T-helper 22 cell (primary cell): ENCODE data around the gene RTN4IP1.

Experiments
- DNase-seq: peaks from one replicate; pipeline ENCODE4 v3.0.0-alpha.2; 2020; ENCODE audit warnings: low read depth

RTN4IP1 gene

DNA sequence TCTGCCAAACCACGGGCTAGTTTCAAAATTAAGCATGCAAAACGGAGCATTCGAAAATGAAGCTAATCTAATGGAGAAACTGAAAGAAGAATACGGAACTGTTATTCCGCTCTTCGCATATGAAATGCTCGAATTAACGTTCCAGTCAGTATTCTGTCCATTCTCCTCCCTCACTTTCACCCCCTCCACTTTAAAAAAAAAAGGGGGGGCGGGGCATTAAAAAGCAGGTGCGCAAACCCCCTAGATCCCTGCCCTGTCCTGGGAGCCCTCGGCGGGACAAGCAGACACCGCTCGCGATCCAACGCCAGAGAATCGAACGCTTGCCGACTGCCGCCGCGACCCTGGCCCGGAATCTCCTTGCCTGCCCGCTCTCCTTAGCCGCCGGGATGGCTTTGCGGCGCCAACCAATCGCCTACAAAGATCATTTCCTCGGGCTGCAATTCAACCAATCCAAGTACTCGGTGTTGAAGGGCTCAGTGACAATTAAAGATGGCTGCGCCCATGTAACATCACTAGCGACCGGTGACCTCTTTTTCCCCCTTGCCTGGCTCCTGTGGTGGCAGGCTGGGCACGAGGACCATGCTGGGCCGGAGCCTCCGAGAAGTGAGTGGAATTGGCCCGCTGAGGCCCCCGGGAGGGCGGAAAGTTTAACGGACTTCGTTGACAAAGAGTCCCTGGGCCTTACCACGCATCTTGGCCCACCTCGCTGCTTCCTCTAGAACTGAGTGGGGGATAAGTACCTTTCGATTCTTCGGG lies at the start of gene RTN4IP1, which contains the start of gene QRSL1:
TSS of gene RTN4IP1 (minus strand) at position 396 of the 756 bp plus-strand sequence. CDS start 477 bp downstream, outside the sequence.
TSS of gene QRSL1 (plus strand) at position 476 of the 756 bp plus-strand sequence. CDS start at position 580, 104 bp downstream.
- peak; percentile 72 for DNase-seq

DNA sequence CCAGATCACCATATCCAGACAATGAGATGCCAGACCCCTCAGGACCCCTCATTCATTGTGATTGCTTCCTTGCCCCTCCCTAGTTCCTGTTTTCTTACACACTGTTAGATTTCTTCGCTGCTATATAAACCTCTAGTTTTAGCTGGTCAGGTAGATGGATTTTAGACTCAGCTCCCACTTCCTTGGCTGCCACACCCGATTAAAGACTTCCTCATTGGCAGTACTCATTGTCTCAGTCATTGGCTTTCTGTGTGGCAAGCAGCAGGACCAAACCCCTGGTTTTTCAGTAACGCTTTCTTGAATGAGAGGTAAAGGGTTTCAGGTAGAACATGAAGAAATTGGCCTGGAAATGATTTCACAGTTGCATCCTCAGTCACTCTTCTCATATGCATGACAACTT lies 48.0 kb upstream of the RTN4IP1 start:
- no peak for DNase-seq

DNA sequence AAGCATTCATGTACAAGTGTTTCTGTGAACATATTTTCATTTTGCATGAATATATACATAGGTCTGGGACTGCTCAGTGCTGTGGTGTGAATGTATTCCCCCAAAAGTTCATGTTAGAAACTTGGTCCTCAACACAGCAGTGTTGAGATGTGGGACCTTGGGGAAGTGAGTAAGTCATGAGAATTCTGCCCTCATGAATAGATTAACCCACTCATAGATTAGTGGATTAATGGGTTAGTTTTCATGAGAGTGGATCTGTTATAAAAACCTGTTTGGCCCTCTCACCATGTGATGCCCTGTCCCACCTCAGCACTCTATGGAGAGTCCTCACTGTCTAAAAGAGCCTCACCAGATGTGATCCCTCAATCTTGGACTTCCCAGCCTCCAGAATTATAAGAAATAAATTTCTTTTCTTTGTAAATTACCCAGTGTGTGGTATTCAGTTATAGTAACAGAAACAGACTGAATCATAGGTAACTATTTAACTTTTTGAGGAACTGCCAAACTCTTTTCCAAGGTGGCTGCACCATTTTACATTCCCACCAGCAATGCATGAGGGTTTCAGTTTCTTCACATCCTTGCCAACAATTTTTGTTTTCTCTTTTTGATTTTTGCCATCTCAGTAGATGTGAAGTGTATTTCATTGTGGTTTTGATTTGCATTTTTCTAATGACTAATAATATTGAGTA lies 45.4 kb upstream of the RTN4IP1 start:
- no peak for DNase-seq

GRCh38 chr6:106671651-106672050 lies 42.4 kb upstream of the RTN4IP1 start:
- DNase-seq = no peak

DNA sequence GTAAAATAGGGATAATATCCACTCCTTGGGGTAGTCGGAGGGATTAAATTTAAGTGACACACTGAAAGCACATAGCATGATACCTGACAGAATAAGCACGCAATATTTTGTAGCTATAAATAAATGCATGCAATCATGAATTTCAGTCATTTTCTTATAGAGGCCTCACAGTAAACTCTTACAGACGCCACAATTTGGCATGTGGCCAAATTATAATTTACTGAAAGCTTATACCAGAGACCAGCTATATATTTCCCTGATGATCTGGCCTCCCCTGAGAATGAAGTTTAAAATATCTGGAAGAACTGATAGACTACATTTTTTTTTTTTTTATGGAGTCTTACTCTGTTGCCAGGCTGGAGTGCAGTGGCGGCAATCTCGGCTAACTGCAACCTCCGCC lies 40.9 kb upstream of the RTN4IP1 start:
- no peak for DNase-seq

DNA sequence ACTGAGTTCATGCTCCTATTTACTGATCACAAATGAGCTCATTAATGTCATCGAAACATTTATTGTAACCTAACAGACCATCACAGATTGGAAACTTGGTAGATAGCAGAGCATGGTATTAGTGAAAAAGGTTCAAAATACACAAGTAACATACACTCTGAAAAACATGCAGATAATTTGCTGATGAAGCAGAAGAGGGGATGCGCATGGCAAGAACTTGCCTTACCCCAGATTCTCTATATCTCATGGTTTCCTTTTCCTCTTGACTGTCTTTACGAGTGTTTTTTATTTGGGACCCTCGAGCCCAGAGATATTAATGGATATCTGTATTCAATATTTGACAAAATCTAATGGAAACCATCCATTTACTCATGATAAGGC lies 37.7 kb upstream of the RTN4IP1 start:
- DNase-seq = no peak

DNA sequence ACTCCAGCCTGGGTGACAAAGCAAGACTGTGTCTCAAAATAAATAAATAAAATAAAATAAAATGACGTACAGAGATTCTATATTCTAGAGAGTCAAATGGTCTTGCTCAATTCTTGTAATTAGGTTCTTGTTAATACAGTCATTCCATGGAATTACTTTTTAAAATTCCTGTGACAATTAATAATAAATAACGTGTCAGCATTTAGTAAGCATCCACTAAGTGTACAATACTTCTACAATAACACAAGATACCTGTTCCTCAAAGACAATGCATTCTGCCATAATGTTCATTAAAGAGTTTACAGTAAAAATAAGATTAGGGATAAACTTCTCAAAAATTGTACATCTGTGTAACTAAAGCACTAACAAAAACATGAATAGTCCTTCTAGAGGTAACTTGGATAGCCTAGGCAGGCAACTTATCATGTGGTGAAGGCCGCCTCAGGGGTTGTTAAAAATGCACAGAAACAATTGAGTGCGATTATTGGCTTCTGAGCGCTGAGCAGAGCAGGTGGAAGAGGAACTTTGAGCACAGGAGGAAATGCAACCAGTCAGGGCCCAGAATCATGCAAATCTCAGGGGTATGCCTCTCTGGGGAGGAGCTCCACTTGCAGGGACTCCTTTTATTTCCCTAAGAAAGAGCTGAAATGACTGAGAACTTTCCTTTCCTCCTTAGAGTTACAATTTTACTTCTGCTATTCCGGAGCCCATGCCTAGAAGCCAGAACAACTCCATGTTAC lies 37.2 kb upstream of the RTN4IP1 start:
- no peak for DNase-seq

GRCh38 chr6:106662458-106662857 lies 33.2 kb upstream of the RTN4IP1 start:
- no peak for DNase-seq

- no peak for DNase-seq
Observed at GRCh38 chr6:106659859-106660258, 30.6 kb upstream of the RTN4IP1 start.

DNA sequence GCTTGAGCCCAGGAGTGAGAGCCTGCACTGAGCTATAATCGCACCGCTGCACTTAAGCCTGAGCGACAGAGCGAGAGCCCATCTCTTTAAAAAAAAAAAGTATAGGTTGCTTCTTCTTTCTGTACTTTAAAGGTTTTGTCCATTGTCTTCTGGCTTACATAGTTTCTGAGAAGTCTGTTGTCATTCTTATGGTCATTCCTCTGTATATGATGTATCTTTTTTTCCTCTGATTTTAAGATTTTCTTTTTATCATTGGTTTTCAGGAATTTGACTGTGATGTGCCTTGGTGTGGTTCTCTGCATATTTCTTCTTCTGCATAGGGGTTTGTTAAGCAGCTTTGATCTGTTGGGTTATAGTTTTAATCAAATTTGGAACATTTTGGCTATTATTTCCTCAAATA lies 29.2 kb upstream of the RTN4IP1 start:
- DNase-seq = no peak

DNA sequence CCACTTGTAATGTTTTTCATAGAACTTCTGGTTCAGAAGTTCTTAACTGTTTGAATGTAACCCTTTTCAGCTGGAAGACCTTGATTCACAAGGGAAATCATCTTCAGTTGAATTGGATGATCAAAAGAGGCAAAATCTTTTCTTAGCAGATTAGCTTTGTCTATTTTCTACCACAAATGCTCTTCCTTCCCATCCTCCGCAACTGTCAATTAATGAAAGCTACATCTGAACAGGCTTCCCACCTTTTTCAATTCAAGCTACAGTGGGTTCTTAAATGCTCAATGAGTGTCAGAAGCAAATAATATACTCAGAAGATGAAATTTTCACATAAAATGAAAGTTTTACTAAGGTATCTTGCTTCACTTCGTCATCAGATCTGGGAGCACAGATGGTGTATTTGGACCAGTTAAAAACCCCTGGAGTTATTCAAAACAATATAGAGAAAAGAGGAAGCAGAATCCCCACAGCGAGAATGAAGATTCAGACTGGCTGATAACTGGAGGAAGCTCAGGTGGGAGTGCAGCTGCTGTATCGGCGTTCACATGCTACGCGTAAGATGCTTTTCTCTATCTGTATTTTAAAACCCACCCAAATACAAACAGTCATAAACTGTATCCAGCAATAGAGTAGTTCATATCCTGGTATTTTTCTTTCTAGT lies 19.5 kb upstream of the RTN4IP1 start:
- DNase-seq = no peak

DNA sequence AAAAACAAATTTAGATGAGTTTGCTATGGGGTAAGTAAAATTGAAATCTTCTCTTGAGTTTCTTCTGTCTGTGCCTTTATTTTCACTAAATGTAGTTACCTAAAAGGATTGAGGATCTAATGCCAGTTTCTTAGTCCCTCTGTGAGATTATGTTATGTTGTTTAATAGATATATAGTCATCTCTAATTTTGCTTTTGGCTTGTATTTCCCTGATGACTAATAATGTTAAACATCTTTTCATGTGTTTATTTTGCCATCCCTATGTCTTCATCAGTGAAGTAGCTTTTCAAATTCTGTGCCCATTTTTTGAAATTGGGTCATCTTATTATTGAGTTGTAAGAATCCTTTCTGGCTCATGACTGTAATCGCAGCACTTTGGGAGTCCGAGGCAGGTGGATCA lies 13.8 kb upstream of the RTN4IP1 start:
- no peak for DNase-seq

- no peak for DNase-seq
Observed at GRCh38 chr6:106642476-106642875, 13.2 kb upstream of the RTN4IP1 start.

DNA sequence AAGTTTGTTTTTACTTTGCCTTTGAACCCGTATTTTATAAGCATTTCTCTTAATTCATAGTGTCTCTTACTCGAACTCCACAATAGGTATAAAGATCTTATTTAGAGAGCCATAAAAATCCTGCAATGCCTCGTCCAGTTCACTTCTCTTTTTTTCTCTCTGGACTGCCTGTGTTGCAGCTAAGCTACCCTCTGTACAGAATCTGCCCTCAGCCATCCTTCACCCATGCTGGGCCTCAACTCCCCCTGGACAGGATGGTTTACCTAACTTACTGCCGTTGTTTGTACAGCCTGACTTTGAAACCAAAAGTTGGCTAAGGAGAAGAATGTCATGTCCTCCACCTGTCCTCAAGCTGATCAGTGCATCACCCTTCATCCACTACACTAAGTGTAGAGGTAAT lies 10.5 kb upstream of the RTN4IP1 start:
- DNase-seq = no peak

DNA sequence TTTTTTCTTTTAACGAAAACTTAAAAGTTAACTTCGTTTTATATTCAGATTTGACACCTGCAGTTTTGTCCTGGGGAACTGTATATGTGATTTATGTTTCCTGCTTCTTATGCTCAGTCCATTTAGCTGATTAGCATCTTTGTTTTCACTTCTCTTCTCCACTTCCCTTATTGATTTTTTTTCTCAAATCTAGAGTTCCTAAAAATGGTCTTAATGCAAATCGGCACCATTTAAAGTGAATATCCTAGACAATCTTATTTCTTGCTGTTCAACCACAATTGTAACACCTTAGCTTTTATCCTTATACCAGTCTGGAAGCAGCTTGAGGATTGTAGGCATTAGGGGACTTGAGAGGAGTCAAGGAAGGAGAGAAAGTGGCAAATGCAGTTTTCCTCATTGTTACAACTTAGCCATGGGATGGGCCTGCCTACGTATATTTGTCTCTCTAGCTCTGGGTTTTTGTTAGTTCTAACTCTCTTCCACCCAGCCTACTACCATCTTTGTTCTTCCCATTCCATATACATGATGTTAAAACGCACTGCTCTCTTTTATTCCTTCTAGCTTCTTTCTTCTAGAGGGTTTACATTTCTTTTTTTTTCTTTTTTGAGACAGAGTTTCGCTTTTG lies 8.5 kb upstream of the RTN4IP1 start:
- DNase-seq = no peak

- no peak for DNase-seq
Observed at GRCh38 chr6:106637051-106637716, 7.9 kb upstream of the RTN4IP1 start.

GRCh38 chr6:106634565-106634964 lies 5.3 kb upstream of the RTN4IP1 start:
- DNase-seq = no peak

- DNase-seq = no peak
Observed at GRCh38 chr6:106631346-106631745, 2.0 kb upstream of the RTN4IP1 start.

DNA sequence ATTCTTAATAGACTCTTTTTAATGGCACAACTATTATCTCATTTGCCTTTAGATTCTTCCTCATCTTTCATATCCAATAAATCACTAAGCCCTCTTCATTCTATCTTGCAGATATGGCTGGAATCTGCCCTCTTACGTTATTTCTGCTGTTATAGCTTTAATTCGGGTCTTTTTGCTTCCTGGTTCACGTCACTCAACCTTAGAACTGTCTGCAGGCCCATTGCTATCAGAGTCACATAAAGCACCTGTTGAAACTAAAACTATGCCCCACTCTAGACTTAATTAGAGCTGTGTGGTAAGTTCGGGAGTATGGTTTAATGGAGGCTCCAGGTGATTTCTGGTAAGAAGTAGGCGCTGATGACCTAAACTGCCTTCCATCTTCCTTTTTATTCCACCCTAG lies 1.1 kb upstream of the RTN4IP1 start:
- no peak for DNase-seq

GRCh38 chr6:106629859-106630163 lies 513 bp upstream of the RTN4IP1 start:
- no peak for DNase-seq

DNA sequence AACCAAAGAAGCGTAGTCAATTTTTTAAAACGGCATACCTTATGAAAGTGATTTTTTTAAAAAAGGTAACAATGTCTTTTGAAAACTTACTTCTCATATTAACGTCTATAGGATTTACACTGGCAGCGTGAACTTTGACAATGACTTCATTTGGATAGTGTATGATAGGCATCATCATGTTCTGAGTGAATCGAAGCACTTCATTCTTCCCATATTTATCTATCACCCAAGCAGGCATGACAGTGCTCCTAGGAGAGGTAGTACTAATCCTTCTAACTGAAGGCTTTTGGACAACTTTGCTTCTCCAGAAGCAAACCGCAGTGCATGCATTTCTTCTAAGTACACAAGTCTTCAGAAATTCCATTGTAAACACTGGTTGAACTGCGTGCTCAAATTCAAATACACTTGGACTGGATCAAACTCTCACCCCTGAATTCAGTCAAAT lies 618 bp downstream of the RTN4IP1 start:
- no peak for DNase-seq
